Stimulated activated CD4-positive, alpha-beta T cell treated with anti-CD3 and anti-CD28 coated beads, TNF-alpha, amount 100 ng/mL, for 4 hours (primary cell): Measurements from ENCODE around the gene SELENOO.

Source experiments
- DNase-seq, 3 experiments: peaks; one replicate each; pipeline ENCODE4 v3.0.0-alpha.2; 2020; ENCODE audit warnings: low read depth in 3 of 3

SELENOO gene

GRCh38 chr22:50255099-50255498 is 54.3 kb downstream of the SELENOO start:
- DNase-seq: no peak

GRCh38 chr22:50255607-50256006 is 54.8 kb downstream of the SELENOO start:
- DNase-seq: no peak

GRCh38 chr22:50256258-50256862 is 55.5 kb downstream of the SELENOO start:
- no peak for DNase-seq

- no peak for DNase-seq
Observed at GRCh38 chr22:50257041-50257440, 56.2 kb downstream of the SELENOO start.

GRCh38 chr22:50257451-50258360 is 56.9 kb downstream of the SELENOO start:
- DNase-seq: no peak

- DNase-seq: no peak
Observed at GRCh38 chr22:50258361-50259292, 57.8 kb downstream of the SELENOO start.

GRCh38 chr22:50259302-50259701 is 58.5 kb downstream of the SELENOO start:
- DNase-seq: no peak

GRCh38 chr22:50260434-50260800 is 59.6 kb downstream of the SELENOO start:
- DNase-seq: no peak

GRCh38 chr22:50260801-50261614 is 60.2 kb downstream of the SELENOO start:
- no peak for DNase-seq

GRCh38 chr22:50261615-50262459 is 61.0 kb downstream of the SELENOO start, which contains the start of gene MAPK12:
MAPK12 (minus strand) TSS chr22:50261683; CDS start chr22:50261509, 174 bp downstream.
- no peak for DNase-seq

GRCh38 chr22:50262460-50262911 is 61.7 kb downstream of the SELENOO start:
- no peak for DNase-seq

GRCh38 chr22:50262973-50263617 is 62.3 kb downstream of the SELENOO start:
- no peak for DNase-seq

- no peak for DNase-seq
Observed at GRCh38 chr22:50264104-50264745, 63.4 kb downstream of the SELENOO start.

GRCh38 chr22:50264946-50265669 is 64.3 kb downstream of the SELENOO start:
- no peak for DNase-seq

GRCh38 chr22:50266994-50267393 is 66.2 kb downstream of the SELENOO start:
- DNase-seq: no peak
